NCI-H128 (cell line): Measurements from ENCODE around the gene LDLRAD2.
"Not testable (repeated sequence)": the region's sequence is repeated elsewhere in the genome, so short reads cannot be mapped to it uniquely, and the experiment has no call there.

Source experiments
- DNase-seq: peaks from one replicate; lab custom pipeline; 2025; ENCODE audit not compliant: unreplicated experiment; lab: John Stamatoyannopoulos, UW

The LDLRAD2 gene

DNA sequence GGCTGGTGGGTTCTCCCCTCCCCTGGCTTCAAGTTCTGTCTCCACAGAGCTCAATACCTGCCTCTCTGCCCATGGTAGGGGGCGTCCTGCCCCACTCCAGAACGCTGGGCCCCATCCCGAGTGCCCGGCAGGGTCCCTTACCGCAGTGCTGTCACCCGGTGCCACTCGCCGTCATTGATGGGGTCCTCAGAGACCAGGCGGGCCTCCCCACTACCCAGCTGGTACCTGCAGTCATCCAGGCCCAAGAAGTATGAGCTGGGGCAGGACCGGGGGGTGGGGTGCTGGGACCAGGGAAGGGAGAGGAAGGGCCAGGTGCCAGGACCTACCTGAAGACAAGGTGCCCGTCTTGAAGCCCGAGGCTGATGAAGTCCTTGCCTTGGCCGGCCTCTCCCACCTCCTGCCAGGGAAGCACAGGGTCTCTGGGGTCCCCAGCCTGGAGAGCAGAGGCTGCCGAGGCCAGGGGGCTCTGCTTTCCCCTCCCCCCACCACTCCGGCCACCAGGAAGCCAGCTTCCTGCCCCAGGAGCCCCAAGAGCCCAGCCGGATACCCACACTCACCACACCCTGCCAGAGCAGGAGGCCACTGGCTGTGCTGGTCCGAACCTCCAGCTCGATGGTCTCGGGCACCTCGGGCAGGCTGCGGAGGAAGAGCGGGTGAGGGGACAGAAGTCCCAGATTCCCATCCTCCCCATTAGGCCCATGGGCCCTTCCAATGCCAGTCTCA lies 12.1 kb downstream of the LDLRAD2 start:
- no peak for DNase-seq

DNA sequence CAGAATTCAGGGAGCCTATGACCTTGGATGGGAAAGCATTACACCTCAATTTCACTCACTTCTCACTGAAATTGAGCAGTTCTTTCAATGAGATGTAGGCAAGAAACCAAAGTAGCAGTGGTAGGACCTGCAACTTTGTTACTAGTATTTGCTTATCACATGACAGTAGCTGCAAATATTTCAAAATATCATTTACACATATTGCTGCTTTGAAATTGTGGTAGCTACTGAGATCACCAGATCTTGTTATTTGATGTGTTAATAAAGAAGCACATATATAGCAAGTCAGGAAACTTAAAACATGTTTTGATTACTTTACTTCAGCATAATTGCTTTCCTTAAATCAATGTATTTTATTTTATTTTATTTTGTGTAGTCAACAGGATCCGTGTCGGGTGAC lies 12.9 kb downstream of the LDLRAD2 start:
- no peak for DNase-seq

- no peak for DNase-seq
Measured at GRCh38 chr1:21825393-21825792, 13.3 kb downstream of the LDLRAD2 start.

- not testable (repeated sequence) for DNase-seq
Measured at GRCh38 chr1:21826694-21827093, 14.6 kb downstream of the LDLRAD2 start.

- DNase-seq: no peak
Measured at GRCh38 chr1:21827141-21827679, 15.1 kb downstream of the LDLRAD2 start.

DNA sequence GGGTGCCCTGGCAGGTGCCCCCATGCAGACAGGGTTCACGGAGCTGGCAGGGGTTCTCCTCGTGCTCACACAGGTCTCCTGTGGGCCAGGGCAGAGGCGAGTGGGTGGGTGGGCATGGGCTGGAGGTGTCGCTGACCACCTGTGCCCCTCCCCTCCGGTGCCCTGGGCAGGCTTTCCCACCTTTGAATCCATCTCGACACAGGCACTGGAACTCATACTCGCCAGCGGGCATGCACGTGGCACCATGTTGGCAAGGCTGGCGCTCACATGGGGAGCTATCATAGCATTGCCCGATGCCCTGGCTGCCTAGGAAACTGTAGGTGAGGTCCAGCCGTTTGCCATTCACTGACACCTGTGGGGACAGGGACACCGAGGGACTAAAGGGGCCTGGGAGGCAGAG lies 16.0 kb downstream of the LDLRAD2 start:
- no peak for DNase-seq

GRCh38 chr1:21828506-21829210 lies 16.6 kb downstream of the LDLRAD2 start:
- DNase-seq: no peak

GRCh38 chr1:21829294-21829693 lies 17.2 kb downstream of the LDLRAD2 start:
- DNase-seq: no peak

DNA sequence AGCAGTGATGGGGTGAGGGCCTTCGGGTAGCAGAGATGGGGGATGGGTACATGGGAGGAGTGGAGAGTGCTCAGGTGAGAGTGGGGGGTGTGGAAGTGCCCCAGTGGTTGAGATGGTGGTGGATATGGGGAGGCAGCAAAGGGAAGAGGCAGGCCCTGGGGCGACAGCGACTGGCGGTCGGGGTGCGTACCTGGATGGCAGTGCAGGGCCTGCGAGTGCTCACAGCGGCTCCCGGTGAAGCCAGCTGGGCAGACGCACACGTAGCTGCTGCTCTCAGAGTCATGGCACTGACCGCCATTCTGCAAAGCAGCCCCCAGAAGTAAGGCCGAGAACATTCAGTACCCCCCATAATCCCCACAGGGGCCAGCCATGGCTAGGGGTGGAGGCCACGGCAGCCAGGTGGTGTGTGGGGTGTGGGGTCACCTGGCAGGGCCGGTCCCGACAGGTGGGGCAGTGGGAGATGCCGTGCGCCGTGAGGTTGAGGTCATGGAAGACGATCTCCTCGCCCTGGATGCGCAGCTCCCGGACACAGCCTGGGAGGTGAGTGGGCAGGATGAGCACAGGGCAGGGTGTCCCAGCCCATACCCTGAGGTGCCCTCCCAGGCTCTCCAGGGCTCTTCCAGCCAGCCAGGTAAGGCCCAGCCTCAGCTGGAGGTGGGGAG lies 18.9 kb downstream of the LDLRAD2 start:
- DNase-seq: no peak

DNA sequence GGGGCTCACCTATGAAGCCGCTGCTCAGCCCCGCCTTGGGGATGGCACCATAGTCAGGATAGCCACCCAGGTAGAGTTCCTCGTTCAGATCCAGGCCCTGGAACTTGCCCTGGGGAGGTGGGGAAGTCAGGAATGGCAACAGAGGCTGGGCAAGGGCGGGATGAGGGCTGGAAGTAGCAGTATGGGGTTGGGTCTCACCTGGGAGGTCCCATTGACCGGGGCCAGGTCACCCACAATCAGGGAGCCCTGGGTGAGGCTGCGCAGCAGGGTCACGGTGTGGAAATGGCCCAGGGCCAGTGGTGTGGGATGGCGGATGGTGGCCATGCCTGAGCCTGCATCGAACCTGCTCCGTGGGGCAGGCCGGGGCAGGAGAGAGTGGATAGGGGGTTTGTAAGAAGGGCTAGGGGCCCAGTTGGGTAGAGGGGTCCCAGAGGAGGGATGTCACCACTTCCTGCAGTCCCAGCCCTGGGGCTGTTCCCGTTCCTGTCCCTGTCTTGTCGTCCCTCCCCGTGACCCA lies 19.4 kb downstream of the LDLRAD2 start:
- DNase-seq: no peak

- no peak for DNase-seq
Measured at GRCh38 chr1:21833392-21833976, 21.4 kb downstream of the LDLRAD2 start.

DNA sequence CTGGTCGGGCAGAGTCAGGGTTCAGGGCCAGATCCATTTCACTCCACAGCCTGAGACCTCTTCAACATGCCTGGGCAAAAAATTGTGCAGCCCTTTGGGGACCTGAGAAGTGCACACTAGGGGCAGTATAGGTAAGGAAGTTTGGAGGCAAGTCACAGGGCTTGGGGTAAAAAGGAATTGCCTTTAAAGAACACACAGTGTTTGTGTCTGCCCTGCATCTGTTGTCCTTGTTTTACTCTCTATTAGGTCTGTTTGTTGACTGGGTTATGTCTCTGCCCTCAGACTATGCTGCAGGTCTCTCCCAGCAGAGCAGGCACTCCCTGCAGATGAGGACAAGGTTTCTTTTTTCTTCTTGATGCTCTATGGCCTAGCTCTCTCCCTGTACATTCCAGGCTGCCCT lies 22.0 kb downstream of the LDLRAD2 start:
- no peak for DNase-seq

GRCh38 chr1:21834666-21835065 lies 22.6 kb downstream of the LDLRAD2 start:
- no peak for DNase-seq

DNA sequence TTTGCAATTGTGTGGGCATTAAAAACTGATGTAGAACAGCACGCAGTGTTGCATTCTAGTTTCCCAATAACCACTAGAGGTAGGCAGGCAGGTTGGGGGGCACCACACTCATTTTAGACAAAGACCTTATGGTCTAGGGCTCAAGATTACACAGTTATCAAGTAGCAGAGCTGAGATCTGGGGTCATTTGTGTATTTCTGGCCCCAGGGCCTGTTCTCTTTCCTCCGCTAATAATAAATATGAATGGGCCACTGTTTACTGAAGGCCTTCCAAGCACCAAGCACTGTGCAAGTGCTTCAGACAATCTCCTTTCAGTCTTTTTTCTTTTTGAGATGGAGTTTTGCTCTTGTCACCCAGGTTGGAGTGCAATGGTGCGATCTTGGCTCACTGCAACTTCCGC lies 23.9 kb downstream of the LDLRAD2 start:
- DNase-seq: no peak

DNA sequence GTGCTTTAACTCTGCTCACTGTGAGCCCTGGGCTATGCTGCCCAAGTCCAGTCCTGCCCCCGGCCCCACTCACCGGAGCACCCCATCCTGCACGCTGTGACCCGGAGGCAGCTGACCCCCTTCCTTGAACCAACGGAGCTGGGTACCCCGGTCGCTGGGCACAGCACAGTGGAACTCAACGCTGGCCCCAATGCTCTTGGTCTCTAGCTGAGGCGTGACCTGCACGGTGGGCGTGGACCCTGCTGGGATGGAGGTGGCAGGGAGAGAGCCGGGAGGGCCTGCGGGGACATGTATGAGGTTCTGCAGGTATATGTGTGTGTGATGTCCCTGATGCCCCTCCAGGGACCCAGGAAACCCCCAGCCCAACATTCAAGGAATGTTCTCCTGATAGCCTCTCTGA lies 24.7 kb downstream of the LDLRAD2 start:
- DNase-seq: no peak

GRCh38 chr1:21837476-21837875 lies 25.4 kb downstream of the LDLRAD2 start:
- DNase-seq: no peak

- DNase-seq: no peak
Measured at GRCh38 chr1:21838359-21839157, 26.5 kb downstream of the LDLRAD2 start.

- no peak for DNase-seq
Measured at GRCh38 chr1:21839337-21840037, 27.4 kb downstream of the LDLRAD2 start.

DNA sequence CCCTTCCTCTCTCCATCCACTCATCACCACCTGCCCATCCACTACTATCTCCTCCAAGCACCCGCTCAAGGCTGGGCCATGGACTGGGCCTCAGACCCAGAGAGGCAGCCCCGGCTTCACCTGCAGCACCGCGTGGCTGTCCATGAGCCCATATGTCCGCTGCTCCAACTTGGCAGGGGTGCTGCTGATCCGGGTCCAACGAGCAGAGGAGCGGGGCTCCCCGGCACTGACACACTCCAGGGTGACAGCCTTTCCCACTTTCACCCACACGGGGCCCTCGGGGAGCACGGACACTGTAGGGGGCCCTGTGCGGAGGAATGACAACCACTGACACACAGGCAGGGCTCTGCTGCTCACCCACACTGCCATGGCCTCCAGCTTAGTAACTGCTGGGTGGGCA lies 28.9 kb downstream of the LDLRAD2 start:
- no peak for DNase-seq
